ENCODE results near the gene CHD9NB.

Gene CHD9NB

GRCh38 chr16:53034306-53034705 is 18.4 kb downstream of the CHD9NB start:
- Histone ChIP-seq H3K4me3 (ENCODE audit: insufficient read depth, low read depth, low read length) (no peak overlapping the region), H3K36me3 (ENCODE audit: control insufficient read depth, insufficient read depth, low read length) (no peaks in the 10 kb centered on the region), H3K27me3 (ENCODE audit: control insufficient read depth, insufficient read depth, low read length, poor library complexity, severe bottlenecking) (no peaks in the 10 kb centered on the region), H3K27ac (ENCODE audit: insufficient read depth, low read depth, low read length, poor library complexity, severe bottlenecking) (no peak overlapping the region), H3K4me1 (ENCODE audit: control insufficient read depth, insufficient read depth, low read length) (no peaks in the 10 kb centered on the region), H3K9me3 (ENCODE audit: control insufficient read depth, low read length) (no peaks in the 10 kb centered on the region)
- 83 to 91% methylated on average over 4 to 5 of the region's 6 CpGs for WGBS, 2 experiments

- no peaks in the 10 kb centered on the region for H3K27me3 ChIP-seq (ENCODE audit: control insufficient read depth, insufficient read depth, low read length, poor library complexity, severe bottlenecking)
- no peak overlapping the region for H3K4me3 ChIP-seq (ENCODE audit: insufficient read depth, low read depth, low read length)
- no peaks in the 10 kb centered on the region for H3K36me3 ChIP-seq (ENCODE audit: control insufficient read depth, insufficient read depth, low read length)
- WGBS, 2 experiments: 44 to 46% methylated on average over 2 of the region's 2 CpGs
- no peaks in the 10 kb centered on the region for H3K4me1 ChIP-seq (ENCODE audit: control insufficient read depth, insufficient read depth, low read length)
- H3K9me3 ChIP-seq (ENCODE audit: control insufficient read depth, low read length): no peaks in the 10 kb centered on the region
- no peak overlapping the region for H3K27ac ChIP-seq (ENCODE audit: insufficient read depth, low read depth, low read length, poor library complexity, severe bottlenecking)
Observed at GRCh38 chr16:53031323-53031942, 21.3 kb downstream of the CHD9NB start.

GRCh38 chr16:53029971-53030370 is 22.7 kb downstream of the CHD9NB start:
- no peaks in the 10 kb centered on the region for H3K27me3 ChIP-seq (ENCODE audit: control insufficient read depth, insufficient read depth, low read length, poor library complexity, severe bottlenecking)
- WGBS, 2 experiments: 87 to 95% methylated on average over 3 of the region's 3 CpGs
- no peaks in the 10 kb centered on the region for H3K9me3 ChIP-seq (ENCODE audit: control insufficient read depth, low read length)
- no peaks in the 10 kb centered on the region for H3K36me3 ChIP-seq (ENCODE audit: control insufficient read depth, insufficient read depth, low read length)
- no peaks in the 10 kb centered on the region for H3K4me1 ChIP-seq (ENCODE audit: control insufficient read depth, insufficient read depth, low read length)
- H3K27ac ChIP-seq (ENCODE audit: insufficient read depth, low read depth, low read length, poor library complexity, severe bottlenecking): no peak overlapping the region
- no peak overlapping the region for H3K4me3 ChIP-seq (ENCODE audit: insufficient read depth, low read depth, low read length)

- H3K27me3 ChIP-seq (ENCODE audit: control insufficient read depth, insufficient read depth, low read length, poor library complexity, severe bottlenecking): no peaks in the 10 kb centered on the region
- no peaks in the 10 kb centered on the region for H3K9me3 ChIP-seq (ENCODE audit: control insufficient read depth, low read length)
- no peak overlapping the region for H3K27ac ChIP-seq (ENCODE audit: insufficient read depth, low read depth, low read length, poor library complexity, severe bottlenecking)
- no peaks in the 10 kb centered on the region for H3K36me3 ChIP-seq (ENCODE audit: control insufficient read depth, insufficient read depth, low read length)
- 94 to 95% methylated on average over 4 of the region's 4 CpGs for WGBS, 2 experiments
- no peaks in the 10 kb centered on the region for H3K4me1 ChIP-seq (ENCODE audit: control insufficient read depth, insufficient read depth, low read length)
- no peak overlapping the region for H3K4me3 ChIP-seq (ENCODE audit: insufficient read depth, low read depth, low read length)
Observed at GRCh38 chr16:53024045-53024444, 28.7 kb downstream of the CHD9NB start.

GRCh38 chr16:53022374-53022773 is 30.3 kb downstream of the CHD9NB start:
- Histone ChIP-seq H3K36me3 (ENCODE audit: control insufficient read depth, insufficient read depth, low read length) (no peaks in the 10 kb centered on the region), H3K27me3 (ENCODE audit: control insufficient read depth, insufficient read depth, low read length, poor library complexity, severe bottlenecking) (no peaks in the 10 kb centered on the region), H3K9me3 (ENCODE audit: control insufficient read depth, low read length) (no peaks in the 10 kb centered on the region), H3K4me3 (ENCODE audit: insufficient read depth, low read depth, low read length) (no peak overlapping the region), H3K4me1 (ENCODE audit: control insufficient read depth, insufficient read depth, low read length) (no peaks in the 10 kb centered on the region), H3K27ac (ENCODE audit: insufficient read depth, low read depth, low read length, poor library complexity, severe bottlenecking) (no peak overlapping the region)
- WGBS, 2 experiments: 8 to 11% methylated on average over 5 of the region's 5 CpGs

- Histone ChIP-seq H3K4me1 (ENCODE audit: control insufficient read depth, insufficient read depth, low read length) (no peaks in the 10 kb centered on the region), H3K27me3 (ENCODE audit: control insufficient read depth, insufficient read depth, low read length, poor library complexity, severe bottlenecking) (no peaks in the 10 kb centered on the region), H3K27ac (ENCODE audit: insufficient read depth, low read depth, low read length, poor library complexity, severe bottlenecking) (no peak overlapping the region), H3K36me3 (ENCODE audit: control insufficient read depth, insufficient read depth, low read length) (no peaks in the 10 kb centered on the region), H3K4me3 (ENCODE audit: insufficient read depth, low read depth, low read length) (no peak overlapping the region), H3K9me3 (ENCODE audit: control insufficient read depth, low read length) (no peaks in the 10 kb centered on the region)
- WGBS, 2 experiments: 82 to 91% methylated on average over 2 of the region's 2 CpGs
Observed at GRCh38 chr16:53018834-53019416, 33.8 kb downstream of the CHD9NB start.

- Histone ChIP-seq H3K9me3 (ENCODE audit: control insufficient read depth, low read length) (no peaks in the 10 kb centered on the region), H3K27me3 (ENCODE audit: control insufficient read depth, insufficient read depth, low read length, poor library complexity, severe bottlenecking) (no peaks in the 10 kb centered on the region), H3K4me1 (ENCODE audit: control insufficient read depth, insufficient read depth, low read length) (no peaks in the 10 kb centered on the region), H3K36me3 (ENCODE audit: control insufficient read depth, insufficient read depth, low read length) (no peaks in the 10 kb centered on the region), H3K4me3 (ENCODE audit: insufficient read depth, low read depth, low read length) (no peak overlapping the region), H3K27ac (ENCODE audit: insufficient read depth, low read depth, low read length, poor library complexity, severe bottlenecking) (no peak overlapping the region)
- 88 to 93% methylated on average over 3 to 4 of the region's 4 CpGs for WGBS, 2 experiments
Observed at GRCh38 chr16:53014287-53014686, 38.4 kb downstream of the CHD9NB start.

- Histone ChIP-seq H3K9me3 (ENCODE audit: control insufficient read depth, low read length) (no peaks in the 10 kb centered on the region), H3K27ac (ENCODE audit: insufficient read depth, low read depth, low read length, poor library complexity, severe bottlenecking) (no peak overlapping the region), H3K36me3 (ENCODE audit: control insufficient read depth, insufficient read depth, low read length) (no peaks in the 10 kb centered on the region), H3K4me1 (ENCODE audit: control insufficient read depth, insufficient read depth, low read length) (no peaks in the 10 kb centered on the region), H3K4me3 (ENCODE audit: insufficient read depth, low read depth, low read length) (no peak overlapping the region), H3K27me3 (ENCODE audit: control insufficient read depth, insufficient read depth, low read length, poor library complexity, severe bottlenecking) (no peaks in the 10 kb centered on the region)
- WGBS, 2 experiments: 72 to 95% methylated on average over 1 of the region's 1 CpG
Observed at GRCh38 chr16:53007095-53007494, 45.6 kb downstream of the CHD9NB start.

GRCh38 chr16:52997922-52998321 is 54.8 kb downstream of the CHD9NB start:
- Histone ChIP-seq H3K4me3 (ENCODE audit: insufficient read depth, low read depth, low read length) (no peak overlapping the region), H3K4me1 (ENCODE audit: control insufficient read depth, insufficient read depth, low read length) (no peaks in the 10 kb centered on the region), H3K36me3 (ENCODE audit: control insufficient read depth, insufficient read depth, low read length) (no peaks in the 10 kb centered on the region), H3K27me3 (ENCODE audit: control insufficient read depth, insufficient read depth, low read length, poor library complexity, severe bottlenecking) (no peaks in the 10 kb centered on the region), H3K9me3 (ENCODE audit: control insufficient read depth, low read length) (no peaks in the 10 kb centered on the region), H3K27ac (ENCODE audit: insufficient read depth, low read depth, low read length, poor library complexity, severe bottlenecking) (no peak overlapping the region)
- WGBS, 2 experiments: 94 to 100% methylated on average over 1 of the region's 1 CpG

GRCh38 chr16:52994942-52995341 is 57.8 kb downstream of the CHD9NB start:
- Histone ChIP-seq H3K9me3 (ENCODE audit: control insufficient read depth, low read length) (no peaks in the 10 kb centered on the region), H3K36me3 (ENCODE audit: control insufficient read depth, insufficient read depth, low read length) (no peaks in the 10 kb centered on the region), H3K27ac (ENCODE audit: insufficient read depth, low read depth, low read length, poor library complexity, severe bottlenecking) (no peak overlapping the region), H3K27me3 (ENCODE audit: control insufficient read depth, insufficient read depth, low read length, poor library complexity, severe bottlenecking) (no peaks in the 10 kb centered on the region), H3K4me1 (ENCODE audit: control insufficient read depth, insufficient read depth, low read length) (no peaks in the 10 kb centered on the region), H3K4me3 (ENCODE audit: insufficient read depth, low read depth, low read length) (no peak overlapping the region)
- WGBS, 2 experiments: 94 to 97% methylated on average over 4 to 5 of the region's 5 CpGs
